ENCODE data around the gene SDHC. TPM values are rescaled to one million over a fixed set of nuclear protein-coding genes. Genes with fewer than 3 reads are reported as not detected.

Gene SDHC
- polyA plus RNA-seq, 2 of the 4 experiments (the other 2 are of a cell fraction), result 296 to 323 TPM

- POLR2A ChIA-PET, result interaction anchor here (0.8 to 1.1 kb wide), 2 partner anchors 12 to 15 kb away, joined by 4 to 5 read pairs; no protein-coding TSS in a partner anchor
- WGBS (ENCODE audit: missing lambda C conversion rate), result 83% methylated on average over 5 of the region's 5 CpGs
- CTCF ChIA-PET, result interaction anchor here (0.7 to 12.9 kb wide), 4 partner anchors 9 to 186 kb away, joined by 3 to 268 read pairs (median 102); partner anchors contain the start of genes ADAMTS4, APOA2, FCER1G and NDUFS2
- ATAC-seq (no peak), DNase-seq (ENCODE audit: low read depth in 1 of 2, low spot score in 1 of 2) (no peak), FAIRE-seq (no peak)
- Histone ChIP-seq H3K4me3 (no peak overlapping the region), H3K9me3 (no peaks in the 10 kb centered on the region), H3K27ac (no peak overlapping the region), H3K4me2 (no peak overlapping the region), H3K4me1 (peaks cover 17% of the 10 kb centered on the region)
- TF ChIP-seq FOXS1 (CRISPR knock-in tag; IDR thresholded peaks at IDR 0.05), result no peak
- no peak for TF ChIP-seq HOXB13 (CRISPR knock-in tag; IDR thresholded peaks at IDR 0.05; ENCODE audit: low read depth)
- TF ChIP-seq KDM1A (IDR thresholded peaks at IDR 0.05; ENCODE audit: low read depth), result no peak
- no peak for TF ChIP-seq JUN (IDR thresholded peaks at IDR 0.05)
Observed at GRCh38 chr1:161378014-161378413, 63.8 kb downstream of the SDHC start.

GRCh38 chr1:161379071-161379470 lies 64.9 kb downstream of the SDHC start:
- FAIRE-seq (no peak), ATAC-seq (no peak), DNase-seq (ENCODE audit: low read depth in 1 of 2, low spot score in 1 of 2) (no peak)
- POLR2A ChIA-PET, result no interaction called here
- CTCF ChIA-PET, result interaction anchor here (0.6 to 12.9 kb wide), 5 partner anchors 10 to 188 kb away, joined by 4 to 268 read pairs (median 5); partner anchors contain the start of genes ADAMTS4, APOA2, FCER1G and NDUFS2
- 95% methylated on average over 18 of the region's 18 CpGs for WGBS (ENCODE audit: missing lambda C conversion rate)
- H3K4me3 ChIP-seq, result no peak overlapping the region
- H3K4me2 ChIP-seq, result no peak overlapping the region
- TF ChIP-seq USF2 (IDR thresholded peaks at IDR 0.05) (no peak), E2F6 (IDR thresholded peaks at IDR 0.05; ENCODE audit: borderline replicate concordance, low read depth) (no peak), ELK1 (IDR thresholded peaks at IDR 0.05; ENCODE audit: low read depth, low read length) (no peak), ZFP36 (IDR thresholded peaks at IDR 0.05; ENCODE audit: borderline replicate concordance, partially characterized antibody) (no peak), POLR2AphosphoS2 (conservative IDR thresholded peaks at IDR 0.05; ENCODE audit: low read length) (no peak), GATA3 (IDR thresholded peaks at IDR 0.05; ENCODE audit: borderline replicate concordance) (no peak), TFCP2L1 (CRISPR knock-in tag; IDR thresholded peaks at IDR 0.05) (no peak), KDM5A (IDR thresholded peaks at IDR 0.05) (no peak), ZNF302 (CRISPR knock-in tag; IDR thresholded peaks at IDR 0.05) (no peak), RAD21 (conservative IDR thresholded peaks at IDR 0.05 in 1 of 2, IDR thresholded peaks at IDR 0.05 in 1 of 2) (no peak)
- H3K27ac ChIP-seq, result no peak overlapping the region
- H3K9me3 ChIP-seq, result no peaks in the 10 kb centered on the region
- H3K4me1 ChIP-seq, result peaks cover 20% of the 10 kb centered on the region

- no peak overlapping the region for H3K4me2 ChIP-seq
- no peaks in the 10 kb centered on the region for H3K9me3 ChIP-seq
- TF ChIP-seq ZFP36 (IDR thresholded peaks at IDR 0.05; ENCODE audit: borderline replicate concordance, partially characterized antibody), result no peak
- no peak for TF ChIP-seq CTCF (IDR thresholded peaks at IDR 0.05)
- TF ChIP-seq NR3C1 (IDR thresholded peaks at IDR 0.05), result no peak
- TF ChIP-seq HEYL (CRISPR knock-in tag; IDR thresholded peaks at IDR 0.05), result no peak
- TF ChIP-seq CEBPB (IDR thresholded peaks at IDR 0.05), result no peak
- TF ChIP-seq BCL3 (IDR thresholded peaks at IDR 0.05), result no peak
- no peak for TF ChIP-seq SREBF2 (IDR thresholded peaks at IDR 0.05)
- TF ChIP-seq KDM1A (IDR thresholded peaks at IDR 0.05; ENCODE audit: low read depth), result no peak
- no peak for TF ChIP-seq CBX8 (IDR thresholded peaks at IDR 0.05)
- TF ChIP-seq NPAS2 (CRISPR knock-in tag; IDR thresholded peaks at IDR 0.05; ENCODE audit: borderline replicate concordance), result no peak
- no peak for TF ChIP-seq EP300 (IDR thresholded peaks at IDR 0.05)
- TF ChIP-seq JUN (IDR thresholded peaks at IDR 0.05), result no peak
- ChIA-PET POLR2A (interaction anchor here (0.9 to 1.4 kb wide), 3 partner anchors 156 to 190 kb away, joined by 4 to 8 read pairs (median 5); partner anchors contain the start of genes NDUFS2 and TOMM40L), CTCF (interaction anchor here (0.9 to 12.9 kb wide), 38 partner anchors 9 to 283 kb away, joined by 3 to 268 read pairs (median 6); partner anchors contain the start of genes ADAMTS4, APOA2, CFAP126 and FCER1G)
- H3K4me3 ChIP-seq, result no peak overlapping the region
- ATAC-seq (no peak), FAIRE-seq (no peak), DNase-seq (ENCODE audit: low read depth in 1 of 2, low spot score in 1 of 2) (no peak)
- WGBS (ENCODE audit: missing lambda C conversion rate), result 60% methylated on average over 6 of the region's 6 CpGs
- peaks cover 18% of the 10 kb centered on the region for H3K4me1 ChIP-seq
- peak overlapping the region in 1 of 2 experiments; percentile 25; a peak in 1 of 6 replicates for H3K27ac ChIP-seq
Observed at GRCh38 chr1:161381707-161382106, 67.5 kb downstream of the SDHC start.

All from A549 (cell line).